GM12878 (cell line): ENCODE data around the gene CEACAM3. TPM values are rescaled to one million over a fixed set of nuclear protein-coding genes. Genes with fewer than 3 reads are reported as not detected.

Experiments used
- ATAC-seq: fragments of 200-7000 bp; cut with Tn5 transposase; 3 replicates; pipeline ENCODE4 v1.9.1; 2020; ENCODE audit warnings: mild to moderate bottlenecking, moderate library complexity
- BruUV-seq: library from RNA; stranded (reverse); fragments of 400-500 nt; replicated peaks from 2 replicates; lab custom pipeline; 2021; lab: Mats Ljungman, UMichigan
- CTCF ChIA-PET: fragments of 300-600 bp; sonication (Branson Sonifier 250); formaldehyde crosslinking; extraction: SDS; loops from one replicate; lab custom pipeline; 2021; ENCODE audit warnings: inconsistent platforms; lab: Yijun Ruan, JAX
- POLR2A ChIA-PET: fragments of 350-600 bp; formaldehyde crosslinking; extraction: SDS; loops from one replicate; lab custom pipeline; 2021; ENCODE audit warnings: inconsistent platforms; lab: Charles Lee
- RAD21 ChIA-PET: fragments of 300-600 bp; sonication (Branson Sonifier 250); formaldehyde crosslinking; loops from one replicate; lab custom pipeline; 2023; ENCODE audit warnings: antibody characterized with exemption; ENCODE audit not compliant: unreplicated experiment; lab: Charles Lee
- SMC1A ChIA-PET: fragments of 300-600 bp; sonication (Branson Sonifier 250); formaldehyde crosslinking; loops from one replicate; lab custom pipeline; 2023; ENCODE audit not compliant: unreplicated experiment, uncharacterized antibody; lab: Charles Lee
- DNase-seq: peaks from one replicate; pipeline ENCODE4 v3.0.0-alpha.2; 2011; ENCODE audit warnings: low read depth, low spot score
- FAIRE-seq: peaks from 3 replicates; lab custom pipeline; 2011; peaks lifted over from hg19 to GRCh38; lab: Jason Lieb, UNC
- H2AFZ ChIP-seq: 2 replicates; pipeline ENCODE4 v1.6.0; 2011; ENCODE audit warnings: low read depth, low read length, control low read depth; ENCODE audit not compliant: control insufficient read depth
- H3K27ac ChIP-seq: 2 replicates; pipeline ENCODE4 v1.5.1; 2011; ENCODE audit warnings: control low read depth; ENCODE audit not compliant: control insufficient read depth, insufficient read depth
- H3K27me3 ChIP-seq, 2 experiments: replicated peaks in 1 of 2; 2 replicates each; pipeline versions ENCODE4 v1.6.0 to v1.6.1; 2011; ENCODE audit warnings: low read length in 1 of 2; ENCODE audit not compliant: control insufficient read depth in 2 of 2, insufficient read depth in 2 of 2
- H3K36me3 ChIP-seq, 2 experiments: 2 replicates each; pipeline ENCODE4 v1.5.1; 2011; ENCODE audit warnings: low read length in 1 of 2; ENCODE audit not compliant: control insufficient read depth in 2 of 2, insufficient read depth in 2 of 2
- H3K4me1 ChIP-seq: 2 replicates; pipeline ENCODE4 v1.6.1; 2011; ENCODE audit warnings: mild to moderate bottlenecking, low read length, moderate library complexity, mixed read lengths; ENCODE audit not compliant: control insufficient read depth, insufficient read depth
- H3K4me2 ChIP-seq: 2 replicates; pipeline ENCODE4 v1.6.0; 2011; ENCODE audit warnings: control low read depth; ENCODE audit not compliant: control insufficient read depth, insufficient read depth
- H3K4me3 ChIP-seq: fragments of 200-600 bp; sonication (generic); 2 replicates; pipeline ENCODE4 v1.5.1; 2016
- H3K79me2 ChIP-seq: 2 replicates; pipeline ENCODE4 v1.6.0; 2011; ENCODE audit warnings: low read length; ENCODE audit not compliant: control insufficient read depth, insufficient read depth
- H3K9ac ChIP-seq: 2 replicates; pipeline ENCODE4 v1.8.0; 2011; ENCODE audit warnings: low read length, control low read depth, mixed read lengths; ENCODE audit not compliant: control insufficient read depth, insufficient read depth
- H3K9me3 ChIP-seq: replicated peaks from 3 replicates; pipeline ENCODE4 v1.5.1; 2011; ENCODE audit warnings: mild to moderate bottlenecking, low read length; ENCODE audit not compliant: control insufficient read depth, insufficient read depth
- H4K20me1 ChIP-seq: 2 replicates; pipeline ENCODE4 v1.6.0; 2011; ENCODE audit not compliant: control insufficient read depth, insufficient read depth
- BACH1 ChIP-seq: fragments of 450-650 bp; IDR thresholded peaks from 2 replicates; pipeline ENCODE4 v1.6.1; 2017; ENCODE audit warnings: mild to moderate bottlenecking, borderline replicate concordance
- CHD4 ChIP-seq: fragments of 200-600 bp; sonication (generic); IDR thresholded peaks from 2 replicates; pipeline ENCODE4 v1.6.1; 2016; ENCODE audit warnings: mild to moderate bottlenecking
- ETV6 ChIP-seq, 2 experiments: fragments of 450-650 bp in 1 of 2; IDR thresholded peaks in 1 of 2; conservative IDR thresholded peaks in 1 of 2; 2 replicates each; pipeline ENCODE4 v1.6.1; 2014; ENCODE audit warnings: antibody characterized with exemption in 1 of 2, borderline replicate concordance in 1 of 2, low read depth in 1 of 2, mild to moderate bottlenecking in 1 of 2, moderate library complexity in 1 of 2
- IKZF2 ChIP-seq, 2 experiments: fragments of 450-650 bp; IDR thresholded peaks; 2 replicates each; pipeline ENCODE4 v1.6.1; 2017; ENCODE audit warnings: mild to moderate bottlenecking in 2 of 2, moderate library complexity in 2 of 2
- MYC ChIP-seq: IDR thresholded peaks from 2 replicates; pipeline ENCODE4 v1.6.1; 2011; ENCODE audit warnings: mild to moderate bottlenecking, low read length, moderate library complexity, inconsistent platforms; ENCODE audit not compliant: insufficient read depth, insufficient replicate concordance, insufficient read length, severe bottlenecking
- NFXL1 ChIP-seq: fragments of 450-650 bp; IDR thresholded peaks from 2 replicates; pipeline ENCODE4 v1.6.1; 2017; ENCODE audit warnings: antibody characterized with exemption, mild to moderate bottlenecking, borderline replicate concordance
- SMC3 ChIP-seq: IDR thresholded peaks from 2 replicates; pipeline ENCODE4 v1.6.1; 2011; ENCODE audit warnings: low read length, improper control_type of control experiment, borderline replicate concordance
- YY1 ChIP-seq: IDR thresholded peaks from 2 replicates; pipeline ENCODE4 v1.6.1; 2011; ENCODE audit warnings: low read depth, mild to moderate bottlenecking, low read length
- WGBS: methylation state at CpG from one replicate; pipeline ENCODE4 v1.1.6; 2016; ENCODE audit warnings: low lambda C conversion rate; ENCODE audit not compliant: insufficient replicate concordance, insufficient coverage; ENCODE audit errors: missing lambda C conversion rate; 5-methylcytosine and 5-hydroxymethylcytosine counted together
- in situ Hi-C: fragments of 300-500 bp; cut with MboI; formaldehyde crosslinking; loops from 9 replicates; pipeline ENCODE4 v1.14.3; 2018; ENCODE audit warnings: mixed read lengths
- intact Hi-C: fragments of 100-400 bp; cut with micrococcal nuclease; formaldehyde crosslinking; loops from one replicate; pipeline ENCODE4 v1.14.2; 2022; ENCODE audit not compliant: unreplicated experiment
- polyA plus RNA-seq, 11 experiments: library from polyadenylated mRNA; depleted of rRNA in 4 of 11; unstranded in 6 of 11; stranded (reverse) in 5 of 11; fragments of >200 nt; fragmentation: Nextera tagmentation in 4 of 11; fragmentation: Illumina TruSeq in 1 of 11; extraction: Ambion mirVana in 4 of 11; extraction: Trizol in 1 of 11; gene quantifications; 1 replicate in 1 of 11; 2 replicates in 10 of 11; pipeline versions ENCODE4 v1.2.1 to v1.2.3, GENCODE V29; 2011 to 2016; ENCODE audit warnings: inconsistent platforms in 2 of 11, missing spikeins in 2 of 11, low read depth in 1 of 11
- total RNA-seq, 4 experiments: library from RNA; depleted of rRNA in 3 of 4; stranded (reverse); fragments of >200 nt in 3 of 4; fragmentation: Illumina TruSeq in 1 of 4; extraction: Trizol in 1 of 4; gene quantifications; 2 replicates each; pipeline versions ENCODE4 v1.2.1 to v1.2.3, GENCODE V29; 2013 to 2021
- TF ChIP-seq, protein P1 (sequence below): IDR thresholded peaks from 2 replicates; pipeline ENCODE4 v1.6.1; 2011; ENCODE audit warnings: low read depth, low read length, improper control_type of control experiment, borderline replicate concordance

Gene CEACAM3
- total and polyA plus RNA-seq, 10 of the 15 experiments (the other 5 are each of a cell fraction or from before 2014, with no cell fraction given) = not detected

DNA sequence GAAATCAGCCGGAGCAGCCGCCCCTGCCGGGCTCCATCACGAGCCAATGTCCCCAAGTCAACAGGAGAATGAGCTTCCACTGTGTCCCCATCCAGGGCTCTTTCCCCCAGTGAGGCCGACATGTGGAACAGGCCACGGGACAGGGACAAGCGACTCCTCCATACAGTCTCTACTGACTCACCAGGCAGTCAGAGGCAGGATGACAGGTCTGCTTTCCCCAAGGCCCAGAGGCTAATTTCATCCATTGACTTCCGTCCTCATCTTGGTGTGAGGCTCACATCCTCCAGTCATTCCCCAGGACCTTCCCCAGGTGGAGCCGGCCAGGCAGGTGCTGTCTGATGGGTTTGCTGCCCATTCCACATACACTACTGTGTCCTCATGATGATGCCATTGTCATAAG is 37.5 kb upstream of the CEACAM3 start:
- DNase-seq = no peak
- no peak overlapping the region for H2AFZ ChIP-seq
- no peaks in the 10 kb centered on the region for H3K79me2 ChIP-seq
- no peak for TF ChIP-seq CHD4
- TF ChIP-seq NFXL1 = no peak
- TF ChIP-seq, protein P1, sequence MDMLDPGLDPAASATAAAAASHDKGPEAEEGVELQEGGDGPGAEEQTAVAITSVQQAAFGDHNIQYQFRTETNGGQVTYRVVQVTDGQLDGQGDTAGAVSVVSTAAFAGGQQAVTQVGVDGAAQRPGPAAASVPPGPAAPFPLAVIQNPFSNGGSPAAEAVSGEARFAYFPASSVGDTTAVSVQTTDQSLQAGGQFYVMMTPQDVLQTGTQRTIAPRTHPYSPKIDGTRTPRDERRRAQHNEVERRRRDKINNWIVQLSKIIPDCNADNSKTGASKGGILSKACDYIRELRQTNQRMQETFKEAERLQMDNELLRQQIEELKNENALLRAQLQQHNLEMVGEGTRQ = no peak
- no peak for TF ChIP-seq SMC3
- no peak for TF ChIP-seq MYC
- no peak for TF ChIP-seq BACH1
- TF ChIP-seq ETV6 (conservative IDR thresholded peaks at IDR 0.05 in 1 of 2, IDR thresholded peaks at IDR 0.05 in 1 of 2; ENCODE audit: borderline replicate concordance in 1 of 2, low read depth in 1 of 2) = no peak
- no peak for TF ChIP-seq YY1
- TF ChIP-seq IKZF2 (IDR thresholded peaks at IDR 0.05) = no peak
- TF ChIP-seq, all 136 proteins: peak for 0
- Histone ChIP-seq H3K4me2 (no peak overlapping the region), H3K27ac (no peak overlapping the region), H3K36me3 (no peaks in the 10 kb centered on the region), H3K9ac (no peak overlapping the region), H3K9me3 (no peaks in the 10 kb centered on the region), H3K4me3 (no peak overlapping the region), H3K27me3 (no peaks in the 10 kb centered on the region; a peak in 2 of 4 replicates), H4K20me1 (no peaks in the 10 kb centered on the region), H3K4me1 (no peaks in the 10 kb centered on the region)
- WGBS = 32% methylated on average over 9 of the region's 9 CpGs
- no TSS peak for BruUV-seq
- ChIA-PET CTCF (no interaction called here), SMC1A (no interaction called here), POLR2A (no interaction called here), RAD21 (no interaction called here)
- no peak for FAIRE-seq
- in situ Hi-C loops = no loop called here
- no peak for ATAC-seq
- intact Hi-C loops = no loop called here
